Measurements from ENCODE around the gene CAMSAP1.

The CAMSAP1 gene

DNA sequence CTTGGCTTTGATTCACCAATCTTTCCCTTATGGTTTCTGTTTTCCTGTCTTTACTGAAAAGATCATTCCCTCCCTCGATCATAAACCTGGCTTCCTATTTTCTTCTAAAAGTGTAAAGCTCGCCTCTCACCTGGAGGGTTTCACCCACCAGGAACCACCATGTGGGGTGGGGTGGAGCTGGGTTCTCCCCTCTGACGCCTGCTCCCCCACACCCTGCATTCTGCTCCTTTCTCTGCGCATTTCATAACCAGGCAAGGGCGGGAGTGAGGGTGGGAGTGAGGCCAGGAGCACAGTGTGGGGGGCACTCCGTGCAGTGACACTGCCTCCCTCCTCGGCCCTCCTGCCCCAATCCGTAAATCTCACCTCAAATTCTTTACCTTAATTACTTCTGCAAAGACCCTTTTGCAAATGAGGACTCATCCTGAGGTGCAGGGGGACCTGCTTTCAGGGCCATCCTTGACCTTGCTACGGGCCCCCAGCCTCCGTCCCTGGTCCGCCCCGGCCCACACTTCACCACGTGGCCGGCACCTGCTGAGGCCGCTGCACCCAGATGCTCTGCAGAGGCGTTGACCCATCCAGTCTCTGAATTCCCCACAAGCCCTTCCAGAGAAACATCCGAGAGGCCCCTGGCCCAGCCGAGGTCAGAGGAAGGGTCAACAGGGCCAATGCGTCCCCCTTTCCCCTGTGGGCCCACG is 146.0 kb downstream of the CAMSAP1 start:
- in situ Hi-C loops (cut with HindIII; ENCODE audit: low sequenced_read_pairs) = no loop called here
- TF ChIP-seq, protein P1, sequence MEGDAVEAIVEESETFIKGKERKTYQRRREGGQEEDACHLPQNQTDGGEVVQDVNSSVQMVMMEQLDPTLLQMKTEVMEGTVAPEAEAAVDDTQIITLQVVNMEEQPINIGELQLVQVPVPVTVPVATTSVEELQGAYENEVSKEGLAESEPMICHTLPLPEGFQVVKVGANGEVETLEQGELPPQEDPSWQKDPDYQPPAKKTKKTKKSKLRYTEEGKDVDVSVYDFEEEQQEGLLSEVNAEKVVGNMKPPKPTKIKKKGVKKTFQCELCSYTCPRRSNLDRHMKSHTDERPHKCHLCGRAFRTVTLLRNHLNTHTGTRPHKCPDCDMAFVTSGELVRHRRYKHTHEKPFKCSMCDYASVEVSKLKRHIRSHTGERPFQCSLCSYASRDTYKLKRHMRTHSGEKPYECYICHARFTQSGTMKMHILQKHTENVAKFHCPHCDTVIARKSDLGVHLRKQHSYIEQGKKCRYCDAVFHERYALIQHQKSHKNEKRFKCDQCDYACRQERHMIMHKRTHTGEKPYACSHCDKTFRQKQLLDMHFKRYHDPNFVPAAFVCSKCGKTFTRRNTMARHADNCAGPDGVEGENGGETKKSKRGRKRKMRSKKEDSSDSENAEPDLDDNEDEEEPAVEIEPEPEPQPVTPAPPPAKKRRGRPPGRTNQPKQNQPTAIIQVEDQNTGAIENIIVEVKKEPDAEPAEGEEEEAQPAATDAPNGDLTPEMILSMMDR (IDR thresholded peaks at IDR 0.05; ENCODE audit: low read depth, low read length) = no peak
- H3K4me3 ChIP-seq (ENCODE audit: low read depth, low read length) = no peak overlapping the region
- no peak for DNase-seq (ENCODE audit: low read depth, low spot score)

DNA sequence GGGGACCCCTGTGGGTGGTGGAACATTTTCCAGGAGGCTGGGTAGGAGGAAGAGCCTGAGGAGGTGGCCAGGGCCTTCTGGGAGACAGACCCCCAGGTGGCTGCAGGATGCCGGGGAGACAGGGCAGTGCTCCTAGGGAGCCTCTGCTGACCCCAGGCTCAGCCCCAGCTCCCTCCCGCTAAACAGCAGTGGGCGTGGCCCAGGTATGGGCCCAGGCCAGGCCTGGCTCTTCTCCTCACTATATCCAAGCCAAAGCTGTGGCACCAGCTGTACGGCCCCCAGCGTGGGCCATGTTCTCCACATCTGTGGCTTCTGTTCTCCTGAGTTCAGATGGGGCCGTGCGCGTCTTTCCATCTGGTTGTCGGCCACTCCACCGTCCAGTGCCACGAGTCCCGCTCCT is 146.9 kb downstream of the CAMSAP1 start:
- in situ Hi-C loops (cut with HindIII; ENCODE audit: low sequenced_read_pairs) = no loop called here

DNA sequence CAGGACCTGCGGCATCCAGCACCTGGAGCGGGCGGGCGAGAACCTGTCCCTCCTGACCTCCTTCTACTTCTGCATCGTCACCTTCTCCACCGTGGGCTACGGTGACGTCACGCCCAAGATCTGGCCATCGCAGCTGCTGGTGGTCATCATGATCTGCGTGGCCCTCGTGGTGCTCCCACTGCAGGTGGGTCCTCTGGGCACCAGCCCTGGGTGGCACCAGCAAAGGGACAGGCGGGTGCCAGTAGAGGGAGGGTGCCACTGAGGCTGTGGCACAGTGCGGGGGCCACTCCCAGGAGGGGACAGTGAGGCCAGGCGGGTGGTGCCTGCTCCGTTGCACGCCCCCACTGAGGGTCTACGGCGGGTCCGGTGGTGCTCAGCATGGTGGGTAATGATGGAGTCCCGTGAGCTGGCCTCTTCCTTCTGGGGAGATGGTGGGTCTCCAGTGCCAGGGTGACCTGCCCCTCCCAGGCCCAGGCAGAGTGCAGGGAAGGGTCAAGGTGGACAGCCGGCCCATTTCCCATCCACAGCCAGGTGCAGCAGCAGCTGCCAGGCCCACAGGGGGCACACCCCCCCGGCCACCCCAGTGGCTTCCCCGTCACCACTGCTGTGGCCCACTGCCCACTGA is 147.6 kb downstream of the CAMSAP1 start:
- no peak for DNase-seq (ENCODE audit: low read depth, low spot score)
- TF ChIP-seq, protein P1 (IDR thresholded peaks at IDR 0.05; ENCODE audit: low read depth, low read length) = no peak
- H3K4me3 ChIP-seq (ENCODE audit: low read depth, low read length) = no peak overlapping the region
- in situ Hi-C loops (cut with HindIII; ENCODE audit: low sequenced_read_pairs) = no loop called here

More for the DNA sequence above, 146.9 kb downstream of the CAMSAP1 start:
- no peak overlapping the region for H3K4me3 ChIP-seq (ENCODE audit: low read depth, low read length)
- no peak for DNase-seq (ENCODE audit: low read depth, low spot score)
- TF ChIP-seq, protein P1 (IDR thresholded peaks at IDR 0.05; ENCODE audit: low read depth, low read length) = no peak

DNA sequence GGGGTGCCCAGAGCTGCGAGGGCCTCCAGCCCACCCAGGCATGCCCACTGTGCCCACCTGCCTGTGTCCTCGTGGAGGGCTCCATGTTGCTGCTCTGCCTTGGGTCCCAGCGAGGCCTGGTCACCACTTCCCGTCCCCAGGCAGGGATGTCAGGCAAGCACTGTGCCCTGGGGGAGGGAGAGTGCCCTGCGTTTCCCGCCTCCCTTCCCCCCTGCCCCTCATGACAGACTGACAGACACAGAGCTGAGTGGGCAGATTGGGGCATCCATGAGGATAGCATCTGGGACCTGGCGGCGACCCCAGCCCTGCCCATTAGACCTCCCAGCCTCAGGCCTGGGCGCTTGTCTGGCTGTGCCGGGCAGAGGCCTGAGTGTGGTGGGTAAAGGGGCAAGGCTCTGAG is 148.5 kb downstream of the CAMSAP1 start:
- TF ChIP-seq, protein P1 (IDR thresholded peaks at IDR 0.05; ENCODE audit: low read depth, low read length) = no peak
- in situ Hi-C loops (cut with HindIII; ENCODE audit: low sequenced_read_pairs) = no loop called here
- H3K4me3 ChIP-seq (ENCODE audit: low read depth, low read length) = no peak overlapping the region
- no peak for DNase-seq (ENCODE audit: low read depth, low spot score)
